ENCODE results near the gene SMYD3. TPM values are rescaled to one million over a fixed set of nuclear protein-coding genes. Genes with fewer than 3 reads are reported as not detected.
A peak's percentile ranks its signal among the peaks of the same experiment; 100 is the strongest.

The SMYD3 gene
- total RNA-seq, 1 donor from 2014 or later: 34.9 TPM

DNA sequence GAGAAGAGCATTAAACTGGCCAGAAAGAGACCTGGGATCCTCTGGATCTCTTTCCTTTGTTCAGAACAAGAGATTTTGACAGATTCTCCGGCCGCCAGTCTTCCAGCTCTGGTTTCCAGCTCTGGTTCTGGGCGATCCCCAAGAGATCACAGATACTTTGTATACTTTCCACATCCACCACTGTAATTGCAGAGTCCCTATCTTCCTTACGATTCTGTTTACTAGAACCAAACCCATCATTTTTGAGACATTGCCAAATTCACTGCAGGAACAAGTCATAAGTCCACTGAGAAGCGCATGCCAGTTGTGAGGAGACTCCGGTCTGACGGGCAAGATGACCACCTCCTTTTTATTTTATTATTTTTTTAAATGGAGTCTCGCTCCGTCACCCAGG, 505.2 kb downstream of the SMYD3 start:
- TF ChIP-seq, protein P1, sequence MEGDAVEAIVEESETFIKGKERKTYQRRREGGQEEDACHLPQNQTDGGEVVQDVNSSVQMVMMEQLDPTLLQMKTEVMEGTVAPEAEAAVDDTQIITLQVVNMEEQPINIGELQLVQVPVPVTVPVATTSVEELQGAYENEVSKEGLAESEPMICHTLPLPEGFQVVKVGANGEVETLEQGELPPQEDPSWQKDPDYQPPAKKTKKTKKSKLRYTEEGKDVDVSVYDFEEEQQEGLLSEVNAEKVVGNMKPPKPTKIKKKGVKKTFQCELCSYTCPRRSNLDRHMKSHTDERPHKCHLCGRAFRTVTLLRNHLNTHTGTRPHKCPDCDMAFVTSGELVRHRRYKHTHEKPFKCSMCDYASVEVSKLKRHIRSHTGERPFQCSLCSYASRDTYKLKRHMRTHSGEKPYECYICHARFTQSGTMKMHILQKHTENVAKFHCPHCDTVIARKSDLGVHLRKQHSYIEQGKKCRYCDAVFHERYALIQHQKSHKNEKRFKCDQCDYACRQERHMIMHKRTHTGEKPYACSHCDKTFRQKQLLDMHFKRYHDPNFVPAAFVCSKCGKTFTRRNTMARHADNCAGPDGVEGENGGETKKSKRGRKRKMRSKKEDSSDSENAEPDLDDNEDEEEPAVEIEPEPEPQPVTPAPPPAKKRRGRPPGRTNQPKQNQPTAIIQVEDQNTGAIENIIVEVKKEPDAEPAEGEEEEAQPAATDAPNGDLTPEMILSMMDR (IDR thresholded peaks at IDR 0.05; ENCODE audit: unreplicated experiment): no peak
- H3K4me1 Mint-ChIP-seq: peaks cover 41% of the 10 kb centered on the region
- no peak overlapping the region for H3K4me3 Mint-ChIP-seq
- peaks cover 2% of the 10 kb centered on the region for H3K36me3 Mint-ChIP-seq
- H3K27me3 Mint-ChIP-seq (ENCODE audit: low read depth): no peaks in the 10 kb centered on the region
- peak overlapping the region; percentile 81 for H3K27ac Mint-ChIP-seq
- H3K9me3 Mint-ChIP-seq: peaks cover 7% of the 10 kb centered on the region
- DNase-seq (ENCODE audit: low spot score in 2 of 2, unreplicated experiment in 2 of 2): no peak

DNA sequence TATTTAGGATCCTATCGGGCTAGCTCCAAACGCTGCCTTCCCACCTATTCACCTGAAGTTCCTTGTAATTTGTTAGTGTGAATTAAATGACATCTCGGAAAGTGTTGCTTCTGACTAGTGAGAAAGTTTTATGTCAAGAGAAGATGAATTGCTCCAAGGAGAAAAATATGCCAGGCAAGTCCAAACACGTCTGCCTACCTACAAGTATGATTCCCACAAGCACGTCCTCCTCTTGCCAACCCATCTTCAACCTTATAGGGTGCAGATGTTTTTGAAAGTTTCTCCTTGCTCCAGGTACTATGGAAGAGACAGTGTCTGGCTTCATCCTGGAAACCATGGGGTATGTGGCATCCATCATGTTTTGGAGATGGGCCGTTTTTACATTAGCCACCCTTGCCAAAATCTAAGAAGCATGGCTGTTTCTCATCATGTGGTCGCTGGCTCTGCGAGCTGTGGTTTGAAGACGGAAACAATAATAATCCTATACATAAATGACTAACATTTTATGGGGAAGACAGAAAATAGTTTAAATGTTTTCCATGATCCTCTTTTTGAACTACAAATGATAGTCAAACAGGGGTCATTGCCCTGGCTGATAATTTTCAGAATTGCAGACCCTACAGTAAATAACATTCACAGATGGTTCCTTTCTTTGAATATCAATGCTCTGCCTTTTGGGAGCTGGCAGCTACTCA, 505.8 kb downstream of the SMYD3 start:
- H3K27me3 Mint-ChIP-seq (ENCODE audit: low read depth): no peaks in the 10 kb centered on the region
- peak overlapping the region; percentile 81 for H3K27ac Mint-ChIP-seq
- H3K36me3 Mint-ChIP-seq: peaks cover 2% of the 10 kb centered on the region
- TF ChIP-seq, protein P1 (IDR thresholded peaks at IDR 0.05; ENCODE audit: unreplicated experiment): no peak
- H3K9me3 Mint-ChIP-seq: peaks cover 7% of the 10 kb centered on the region
- no peak overlapping the region for H3K4me3 Mint-ChIP-seq
- no peak for DNase-seq (ENCODE audit: low spot score in 2 of 2, unreplicated experiment in 2 of 2)
- peaks cover 42% of the 10 kb centered on the region for H3K4me1 Mint-ChIP-seq

DNA sequence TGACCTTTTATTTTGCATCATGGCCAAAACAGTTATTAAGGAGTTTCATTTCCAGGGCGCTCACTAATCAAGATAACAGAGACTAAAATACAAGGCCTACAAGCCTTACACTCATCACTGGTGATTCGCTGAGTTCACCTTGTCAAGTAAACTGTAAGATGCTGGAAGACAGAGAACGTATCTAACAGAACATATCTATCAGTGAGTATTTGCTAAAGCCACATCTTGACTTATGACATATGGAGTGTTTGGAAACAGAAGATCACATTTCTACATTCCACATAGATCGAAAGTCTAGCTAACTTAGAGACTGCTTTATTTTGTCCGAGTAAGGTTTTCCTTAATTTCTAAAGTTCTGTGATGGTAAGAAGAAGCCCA, 506.5 kb downstream of the SMYD3 start:
- peaks cover 2% of the 10 kb centered on the region for H3K36me3 Mint-ChIP-seq
- H3K9me3 Mint-ChIP-seq: peaks cover 7% of the 10 kb centered on the region
- H3K27me3 Mint-ChIP-seq (ENCODE audit: low read depth): no peaks in the 10 kb centered on the region
- H3K4me1 Mint-ChIP-seq: peaks cover 44% of the 10 kb centered on the region
- TF ChIP-seq, protein P1 (IDR thresholded peaks at IDR 0.05; ENCODE audit: unreplicated experiment): no peak
- no peak for DNase-seq (ENCODE audit: low spot score in 2 of 2, unreplicated experiment in 2 of 2)
- H3K27ac Mint-ChIP-seq: peak overlapping the region; percentile 76
- no peak overlapping the region for H3K4me3 Mint-ChIP-seq

DNA sequence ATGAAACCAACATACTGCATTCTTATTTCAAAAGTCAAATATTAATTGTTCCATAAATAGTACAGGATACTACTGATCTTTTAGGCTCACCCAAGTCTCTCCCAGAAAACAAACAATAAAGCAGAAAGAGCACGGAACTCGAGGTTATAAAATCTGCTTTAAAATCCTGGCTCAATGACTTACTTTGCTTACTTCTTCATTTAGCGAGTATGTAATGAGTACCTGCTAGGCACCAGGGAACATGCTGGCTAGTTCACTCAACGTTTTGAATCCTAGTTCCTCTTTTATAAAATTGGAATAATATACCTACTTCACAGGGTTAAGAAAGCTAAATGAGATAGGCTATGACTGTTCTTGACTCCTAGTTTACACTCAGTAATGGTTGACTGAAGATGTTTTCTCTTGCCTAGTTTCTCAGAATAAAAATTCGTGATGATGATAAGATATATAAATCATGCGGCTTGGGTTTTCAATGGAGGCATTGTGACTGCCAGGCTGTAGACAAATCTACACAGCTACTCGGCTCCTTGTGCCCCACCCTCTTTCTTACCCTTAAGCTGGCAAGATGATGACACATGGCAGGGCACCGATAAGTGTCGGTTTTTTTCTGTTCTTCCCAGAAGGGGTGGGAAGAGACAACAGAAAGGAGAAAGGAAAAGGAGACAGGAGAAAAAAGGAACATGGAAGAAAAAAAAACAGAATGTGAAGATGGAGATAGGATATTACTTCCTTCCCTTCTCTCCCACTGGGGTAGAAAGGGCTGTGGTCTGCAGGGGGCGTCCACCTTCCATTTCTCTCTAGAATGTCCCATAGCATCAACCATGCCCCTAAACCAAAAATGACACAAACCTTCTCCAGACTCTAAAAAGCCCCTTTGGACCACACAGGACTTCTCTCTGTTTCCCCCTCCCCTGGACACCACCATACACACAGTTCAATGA, 507.1 kb downstream of the SMYD3 start:
- Mint-ChIP-seq H3K27ac (peak overlapping the region; percentile 31), H3K36me3 (peaks cover 2% of the 10 kb centered on the region), H3K4me1 (peaks cover 46% of the 10 kb centered on the region), H3K4me3 (no peak overlapping the region), H3K9me3 (peaks cover 7% of the 10 kb centered on the region), H3K27me3 (ENCODE audit: low read depth) (no peaks in the 10 kb centered on the region)
- TF ChIP-seq, protein P1 (IDR thresholded peaks at IDR 0.05; ENCODE audit: unreplicated experiment): no peak
- DNase-seq (ENCODE audit: low spot score in 2 of 2, unreplicated experiment in 2 of 2): no peak

DNA sequence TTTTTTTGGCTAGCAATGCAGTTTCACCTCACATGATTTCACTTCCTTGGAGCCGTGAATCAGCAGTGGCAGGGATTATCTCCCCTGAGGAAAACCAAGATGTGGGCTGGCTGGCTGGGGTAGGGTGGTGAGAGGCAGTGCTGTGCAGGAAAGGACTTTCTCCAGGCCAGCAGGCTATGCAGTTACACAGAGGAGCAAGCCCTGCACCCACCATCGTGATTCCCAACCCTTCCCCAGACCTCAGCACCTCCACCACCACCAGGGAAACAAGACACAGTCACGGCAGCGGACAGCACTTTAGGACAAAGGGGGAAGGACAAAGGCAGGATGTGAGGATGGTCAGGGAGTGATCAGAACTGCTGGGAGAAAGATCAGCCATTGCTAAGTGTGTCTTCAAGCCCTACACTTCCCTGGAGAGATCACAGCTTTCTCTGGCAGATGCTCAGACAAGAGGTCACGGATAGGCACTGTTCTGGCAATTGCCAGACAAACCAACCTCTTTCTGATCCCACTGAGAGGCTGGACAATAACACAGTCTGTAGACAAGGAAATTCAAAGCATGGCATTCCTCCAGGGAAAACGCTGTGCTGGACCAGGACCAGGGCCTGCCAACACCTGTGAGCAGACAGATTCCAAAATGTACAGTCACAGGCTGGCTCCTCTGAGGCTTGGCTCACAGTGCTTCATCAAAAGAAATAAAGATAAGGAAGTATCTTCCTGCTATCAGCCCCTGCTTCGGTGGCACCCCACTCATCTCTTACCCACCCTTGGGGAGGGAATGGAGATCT, 509.4 kb downstream of the SMYD3 start:
- H3K36me3 Mint-ChIP-seq: peaks cover 2% of the 10 kb centered on the region
- H3K27ac Mint-ChIP-seq: peak overlapping the region; percentile 17
- TF ChIP-seq, protein P1 (IDR thresholded peaks at IDR 0.05; ENCODE audit: unreplicated experiment): no peak
- DNase-seq (ENCODE audit: low spot score in 2 of 2, unreplicated experiment in 2 of 2): no peak
- no peak overlapping the region for H3K4me3 Mint-ChIP-seq
- H3K27me3 Mint-ChIP-seq (ENCODE audit: low read depth): no peaks in the 10 kb centered on the region
- peaks cover 35% of the 10 kb centered on the region for H3K4me1 Mint-ChIP-seq
- peaks cover 7% of the 10 kb centered on the region for H3K9me3 Mint-ChIP-seq

Data from mesothelial cell of epicardium (in vitro differentiated cells).